Muscle of leg (tissue), 3 donors: ENCODE data around the gene MTCL3.
A peak's percentile ranks its signal among the peaks of the same experiment; 100 is the strongest.

Experiments
- DNase-seq: peaks from one replicate; pipeline ENCODE4 v3.0.0; 2013
- H3K27ac ChIP-seq: one replicate; pipeline ENCODE4 v1.5.1; 2013; ENCODE audit warnings: mild to moderate bottlenecking, low read length, control low read depth
- H3K27me3 ChIP-seq: one replicate; pipeline ENCODE4 v1.6.1; 2013; ENCODE audit warnings: low read length; ENCODE audit not compliant: control insufficient read depth, insufficient read depth
- H3K36me3 ChIP-seq: one replicate; pipeline ENCODE4 v1.6.1; 2013; ENCODE audit warnings: low read length; ENCODE audit not compliant: control insufficient read depth, insufficient read depth
- H3K4me1 ChIP-seq: one replicate; pipeline ENCODE4 v1.6.1; 2013; ENCODE audit warnings: low read length; ENCODE audit not compliant: control insufficient read depth, insufficient read depth
- H3K4me3 ChIP-seq: one replicate; pipeline ENCODE4 v1.5.1; 2013; ENCODE audit warnings: low read length, control low read depth
- H3K9me3 ChIP-seq: replicated peaks from 2 replicates; pipeline ENCODE4 v1.6.1; 2013; ENCODE audit warnings: low read depth, low read length; ENCODE audit not compliant: control insufficient read depth
- WGBS: methylation state at CpG from one replicate; pipeline ENCODE4 v1.1.5; 2013; ENCODE audit warnings: missing lambda C conversion rate; ENCODE audit not compliant: insufficient coverage; 5-methylcytosine and 5-hydroxymethylcytosine counted together

Gene MTCL3

DNA sequence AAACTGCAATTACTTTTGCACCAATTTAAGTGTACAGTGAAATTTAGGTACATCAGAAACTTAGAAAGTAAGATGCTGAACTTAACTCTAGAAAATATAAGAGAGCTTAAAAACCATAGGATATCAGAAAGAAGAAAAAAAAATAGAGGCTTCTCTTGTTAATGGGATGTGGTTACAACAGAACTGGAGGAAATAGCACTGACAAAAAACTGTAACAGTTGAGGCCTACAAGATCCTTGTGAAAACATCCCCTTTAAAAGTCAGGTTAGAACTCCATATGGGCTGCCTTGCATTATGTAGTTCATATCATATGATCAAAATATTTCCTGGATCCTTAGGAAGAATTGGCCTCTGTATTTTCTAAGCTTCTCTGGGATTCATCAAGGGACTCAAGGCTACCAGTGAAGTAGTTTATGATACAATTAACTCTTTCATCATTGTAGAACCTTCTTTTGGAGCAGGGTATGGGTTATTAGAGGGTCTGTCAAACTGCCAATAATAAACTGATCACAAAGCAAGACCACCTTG lies 24.8 kb downstream of the MTCL3 start:
- no peak overlapping the region for H3K4me3 ChIP-seq
- H3K27ac ChIP-seq, result no peak overlapping the region
- H3K27me3 ChIP-seq, result no peaks in the 10 kb centered on the region
- no peaks in the 10 kb centered on the region for H3K4me1 ChIP-seq
- H3K36me3 ChIP-seq, result no peaks in the 10 kb centered on the region
- no peak for DNase-seq
- H3K9me3 ChIP-seq, result peaks cover 2% of the 10 kb centered on the region

- no peak for DNase-seq
- no CpG with 5 or more reads among the region's 1 CpG for WGBS
- peaks cover 2% of the 10 kb centered on the region for H3K9me3 ChIP-seq
Observed at GRCh38 chr6:127489248-127489647, 29.9 kb downstream of the MTCL3 start.

DNA sequence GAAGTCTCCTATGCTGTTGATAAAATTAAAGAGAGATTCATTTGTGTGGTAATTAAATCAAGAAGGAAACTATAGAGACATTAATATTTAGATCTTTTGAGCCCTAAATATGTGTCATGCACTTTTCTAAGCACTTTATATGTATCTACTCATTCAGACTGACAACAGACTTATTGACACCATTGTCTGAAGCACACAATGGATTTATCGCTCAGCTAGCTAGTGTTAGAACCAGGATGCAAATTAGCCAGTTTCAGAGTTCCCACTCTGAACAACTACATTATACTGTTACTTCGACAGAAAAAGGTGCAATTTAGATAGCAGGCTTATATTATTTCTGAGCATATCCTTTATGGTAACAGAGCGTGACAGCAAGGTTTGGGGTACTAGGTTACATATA lies 32.2 kb downstream of the MTCL3 start:
- Histone ChIP-seq H3K9me3 (peaks cover 2% of the 10 kb centered on the region), H3K27ac (no peak overlapping the region), H3K4me1 (no peaks in the 10 kb centered on the region), H3K4me3 (no peak overlapping the region), H3K27me3 (no peaks in the 10 kb centered on the region), H3K36me3 (no peaks in the 10 kb centered on the region)
- WGBS, result no CpG with 5 or more reads among the region's 3 CpGs
- DNase-seq, result no peak

More at GRCh38 chr6:127489248-127489647, 29.9 kb downstream of the MTCL3 start:
- Histone ChIP-seq H3K4me1 (no peaks in the 10 kb centered on the region), H3K27ac (no peak overlapping the region), H3K4me3 (no peak overlapping the region), H3K27me3 (no peaks in the 10 kb centered on the region), H3K36me3 (no peaks in the 10 kb centered on the region)

GRCh38 chr6:127484212-127484863 lies 34.8 kb downstream of the MTCL3 start:
- Histone ChIP-seq H3K9me3 (no peaks in the 10 kb centered on the region), H3K4me1 (no peaks in the 10 kb centered on the region), H3K4me3 (no peak overlapping the region), H3K27me3 (no peaks in the 10 kb centered on the region), H3K27ac (no peak overlapping the region), H3K36me3 (no peaks in the 10 kb centered on the region)
- peak; percentile 35 for DNase-seq
- WGBS, result no CpG with 5 or more reads among the region's 3 CpGs

DNA sequence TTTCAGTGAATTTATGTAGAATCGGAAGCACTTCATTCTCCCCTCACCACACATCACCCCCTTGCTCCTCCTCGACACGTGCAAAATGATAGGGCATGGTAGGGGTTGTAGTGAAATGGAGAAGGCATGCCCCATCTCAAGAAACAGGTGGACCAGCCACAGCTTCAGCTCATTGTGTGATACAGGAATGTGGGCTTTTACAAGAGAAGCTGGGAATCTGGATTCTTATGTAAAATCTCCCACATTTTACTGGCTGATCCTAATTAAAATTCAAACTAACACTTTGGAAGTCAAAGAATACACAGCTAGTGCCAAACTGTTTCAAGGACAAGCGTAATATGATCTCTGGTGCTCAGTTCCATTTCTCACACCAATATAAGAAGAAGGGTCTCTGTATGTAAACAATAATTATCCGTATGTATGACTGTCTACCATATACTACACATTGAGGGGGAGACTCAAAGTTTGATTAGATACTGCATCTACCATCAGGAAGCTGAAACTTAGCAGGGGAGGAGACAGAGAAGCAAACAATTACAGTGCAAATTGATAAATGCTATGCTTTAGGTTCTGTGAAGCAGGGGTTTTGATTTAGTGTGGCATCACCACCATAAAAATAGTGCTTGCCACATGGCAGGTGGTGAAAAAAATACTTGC lies 35.6 kb downstream of the MTCL3 start:
- no peak overlapping the region for H3K4me3 ChIP-seq
- no CpG with 5 or more reads among the region's 5 CpGs for WGBS
- no peaks in the 10 kb centered on the region for H3K27me3 ChIP-seq
- no peaks in the 10 kb centered on the region for H3K9me3 ChIP-seq
- no peak overlapping the region for H3K27ac ChIP-seq
- H3K4me1 ChIP-seq, result no peaks in the 10 kb centered on the region
- DNase-seq, result no peak
- no peaks in the 10 kb centered on the region for H3K36me3 ChIP-seq

GRCh38 chr6:127482325-127482724 lies 36.8 kb downstream of the MTCL3 start:
- Histone ChIP-seq H3K27me3 (no peaks in the 10 kb centered on the region), H3K9me3 (no peaks in the 10 kb centered on the region), H3K4me1 (no peaks in the 10 kb centered on the region), H3K27ac (no peak overlapping the region), H3K36me3 (no peaks in the 10 kb centered on the region), H3K4me3 (no peak overlapping the region)
- no peak for DNase-seq
- WGBS, result no CpG with 5 or more reads among the region's 2 CpGs

DNA sequence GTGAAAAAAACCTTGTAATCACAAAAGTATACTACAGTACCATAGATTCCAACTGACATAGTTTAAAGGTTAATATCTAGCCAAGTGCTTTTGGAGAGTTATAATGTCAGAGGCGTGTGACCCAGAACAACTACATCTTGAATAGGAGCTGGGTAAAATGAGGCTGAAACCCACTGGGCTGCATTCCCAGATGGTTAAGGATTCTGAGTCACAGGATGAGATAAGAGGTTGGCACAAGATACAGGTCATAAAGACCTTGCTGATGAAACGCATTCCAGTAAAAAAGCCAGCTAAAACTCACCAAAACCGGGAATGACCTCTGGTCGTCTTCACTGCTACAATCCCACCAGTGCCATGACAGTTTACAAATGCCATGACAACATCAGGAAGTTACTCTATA lies 37.5 kb downstream of the MTCL3 start:
- Histone ChIP-seq H3K4me3 (no peak overlapping the region), H3K9me3 (no peaks in the 10 kb centered on the region), H3K36me3 (no peaks in the 10 kb centered on the region), H3K4me1 (no peaks in the 10 kb centered on the region), H3K27me3 (no peaks in the 10 kb centered on the region), H3K27ac (no peak overlapping the region)
- DNase-seq, result no peak
- no CpG with 5 or more reads among the region's 4 CpGs for WGBS

- Histone ChIP-seq H3K4me1 (no peaks in the 10 kb centered on the region), H3K4me3 (no peak overlapping the region), H3K27ac (no peak overlapping the region), H3K9me3 (no peaks in the 10 kb centered on the region), H3K36me3 (no peaks in the 10 kb centered on the region), H3K27me3 (no peaks in the 10 kb centered on the region)
- WGBS, result 100% methylated on average over 1 of the region's 2 CpGs
- no peak for DNase-seq
Observed at GRCh38 chr6:127481111-127481510, 38.0 kb downstream of the MTCL3 start.

DNA sequence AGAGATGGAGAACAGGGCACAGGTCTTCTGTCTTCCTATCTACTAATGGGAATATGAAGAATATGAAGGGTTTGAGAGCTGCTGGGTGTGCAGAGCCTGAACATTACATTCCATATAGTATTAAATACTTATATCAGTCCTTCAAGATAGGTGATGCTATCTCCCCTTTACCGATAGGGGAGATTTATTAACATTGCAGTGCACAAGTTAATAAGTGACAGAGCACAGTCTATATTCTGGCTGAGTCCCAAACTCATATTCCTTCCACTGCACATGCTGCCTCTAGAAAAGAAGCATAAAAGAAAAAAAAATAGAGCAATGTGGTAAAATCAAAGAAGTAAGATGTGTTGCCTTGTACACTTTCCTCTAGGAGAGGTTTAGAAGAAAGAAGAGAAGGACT lies 41.5 kb downstream of the MTCL3 start:
- no CpG with 5 or more reads among the region's 1 CpG for WGBS
- no peaks in the 10 kb centered on the region for H3K4me1 ChIP-seq
- no peak overlapping the region for H3K27ac ChIP-seq
- no peaks in the 10 kb centered on the region for H3K36me3 ChIP-seq
- H3K4me3 ChIP-seq, result no peak overlapping the region
- DNase-seq, result no peak
- H3K9me3 ChIP-seq, result no peaks in the 10 kb centered on the region
- H3K27me3 ChIP-seq, result no peaks in the 10 kb centered on the region

GRCh38 chr6:127475823-127476176 lies 43.3 kb downstream of the MTCL3 start:
- Histone ChIP-seq H3K4me3 (no peak overlapping the region), H3K27ac (no peak overlapping the region), H3K36me3 (no peaks in the 10 kb centered on the region), H3K9me3 (no peaks in the 10 kb centered on the region), H3K27me3 (no peaks in the 10 kb centered on the region), H3K4me1 (no peaks in the 10 kb centered on the region)
- DNase-seq, result no peak
- 92% methylated on average over 34 of the region's 34 CpGs for WGBS
